HEK293T (cell line): ENCODE results near the gene DLG4.

Experiments
- CTCF ChIA-PET: fragments of 350-600 bp; formaldehyde crosslinking; extraction: SDS; loops from one replicate; lab custom pipeline; 2021; ENCODE audit warnings: antibody characterized with exemption, inconsistent platforms; lab: Yijun Ruan, JAX
- POLR2A ChIA-PET: fragments of 350-600 bp; formaldehyde crosslinking; extraction: SDS; loops from one replicate; lab custom pipeline; 2020; ENCODE audit warnings: antibody characterized with exemption, inconsistent platforms; lab: Yijun Ruan, JAX
- DNase-seq: peaks from one replicate; pipeline ENCODE4 v3.0.0; 2012; ENCODE audit warnings: mixed read lengths; ENCODE audit errors: extremely low spot score
- ARNT ChIP-seq: fragments of 450-650 bp; IDR thresholded peaks from 2 replicates; pipeline ENCODE4 v1.6.1; 2017; ENCODE audit warnings: mild to moderate bottlenecking
- BHLHE40 ChIP-seq: fragments of 450-650 bp; IDR thresholded peaks from 2 replicates; pipeline ENCODE4 v1.6.1; 2016; ENCODE audit warnings: mild to moderate bottlenecking, moderate library complexity, borderline replicate concordance
- CTBP1 ChIP-seq: fragments of 450-650 bp; IDR thresholded peaks from 2 replicates; pipeline ENCODE4 v1.6.1; 2016; ENCODE audit warnings: borderline replicate concordance
- ELF4 ChIP-seq: fragments of 450-650 bp; IDR thresholded peaks from 2 replicates; pipeline ENCODE4 v1.6.1; 2017; ENCODE audit warnings: antibody characterized with exemption
- FOXA1 ChIP-seq: fragments of 450-650 bp; IDR thresholded peaks from 2 replicates; pipeline ENCODE4 v1.6.1; 2016; ENCODE audit warnings: mild to moderate bottlenecking
- FOXK2 ChIP-seq: fragments of 450-650 bp; IDR thresholded peaks from 2 replicates; pipeline ENCODE4 v1.6.1; 2016; ENCODE audit warnings: mild to moderate bottlenecking
- FOXM1 ChIP-seq: fragments of 450-650 bp; IDR thresholded peaks from 2 replicates; pipeline ENCODE4 v1.6.1; 2017; ENCODE audit warnings: mild to moderate bottlenecking, borderline replicate concordance
- HDGF ChIP-seq: fragments of 450-650 bp; IDR thresholded peaks from 2 replicates; pipeline ENCODE4 v1.6.1; 2017; ENCODE audit warnings: antibody characterized with exemption, borderline replicate concordance
- L3MBTL2 ChIP-seq: fragments of 450-650 bp; conservative IDR thresholded peaks from 2 replicates; pipeline ENCODE4 v1.6.1; 2016; ENCODE audit warnings: mild to moderate bottlenecking
- LEF1 ChIP-seq: fragments of 450-650 bp; IDR thresholded peaks from 2 replicates; pipeline ENCODE4 v1.6.1; 2017; ENCODE audit warnings: mild to moderate bottlenecking, borderline replicate concordance
- NFRKB ChIP-seq: fragments of 450-650 bp; IDR thresholded peaks from 2 replicates; pipeline ENCODE4 v1.6.1; 2016; ENCODE audit warnings: mild to moderate bottlenecking, moderate library complexity
- PKNOX1 ChIP-seq: fragments of 450-650 bp; IDR thresholded peaks from 2 replicates; pipeline ENCODE4 v1.6.1; 2016
- SP1 ChIP-seq: fragments of 450-650 bp; IDR thresholded peaks from 2 replicates; pipeline ENCODE4 v1.6.1; 2017
- SUZ12 ChIP-seq: fragments of 450-650 bp; IDR thresholded peaks from 2 replicates; pipeline ENCODE4 v1.6.1; 2016; ENCODE audit warnings: mild to moderate bottlenecking
- TARDBP ChIP-seq: fragments of 450-650 bp; IDR thresholded peaks from 2 replicates; pipeline ENCODE4 v1.6.1; 2016
- ZNF384 ChIP-seq: fragments of 450-650 bp; IDR thresholded peaks from 2 replicates; pipeline ENCODE4 v1.6.1; 2016

The DLG4 gene

GRCh38 chr17:7196651-7197401 lies 22.8 kb downstream of the DLG4 start:
- CTCF ChIA-PET, result no interaction called here

GRCh38 chr17:7195971-7196370 lies 23.7 kb downstream of the DLG4 start:
- POLR2A ChIA-PET, result no interaction called here
- CTCF ChIA-PET, result no interaction called here
- TF ChIP-seq ZNF384, result no peak
- no peak for TF ChIP-seq FOXK2
- no peak for TF ChIP-seq BHLHE40
- TF ChIP-seq LEF1, result no peak
- no peak for TF ChIP-seq SUZ12
- TF ChIP-seq NFRKB, result no peak
- TF ChIP-seq FOXA1, result no peak
- TF ChIP-seq L3MBTL2, result no peak
- TF ChIP-seq ELF4, result no peak
- TF ChIP-seq CTBP1, result no peak
- TF ChIP-seq TARDBP, result no peak
- no peak for TF ChIP-seq HDGF
- TF ChIP-seq SP1, result no peak
- no peak for TF ChIP-seq PKNOX1
- TF ChIP-seq ARNT, result no peak
- DNase-seq, result no peak

More at GRCh38 chr17:7196651-7197401, 22.8 kb downstream of the DLG4 start:
- no peak for DNase-seq
- no peak for TF ChIP-seq SP1
- no peak for TF ChIP-seq FOXA1
- no peak for TF ChIP-seq CTBP1
- no peak for TF ChIP-seq LEF1
- no peak for TF ChIP-seq ZNF384
- POLR2A ChIA-PET, result no interaction called here

GRCh38 chr17:7192271-7192937 lies 27.2 kb downstream of the DLG4 start:
- DNase-seq, result no peak
- POLR2A ChIA-PET, result no interaction called here
- TF ChIP-seq ELF4 (no peak), L3MBTL2 (no peak), NFRKB (no peak), FOXM1 (no peak), ARNT (no peak), FOXK2 (no peak), BHLHE40 (no peak), SP1 (no peak), PKNOX1 (no peak), ZNF384 (no peak), LEF1 (no peak), FOXA1 (no peak), HDGF (no peak), SUZ12 (no peak), TARDBP (no peak), CTBP1 (no peak)
- CTCF ChIA-PET, result no interaction called here

GRCh38 chr17:7191571-7192270 lies 27.9 kb downstream of the DLG4 start:
- CTCF ChIA-PET, result no interaction called here
- POLR2A ChIA-PET, result interaction anchor here (0.9 kb wide), 1 partner anchor 28 kb away, joined by 4 read pairs; the partner anchor contains the start of genes ACADVL and DLG4
- DNase-seq, result peak; percentile 80
- TF ChIP-seq ELF4 (peak; percentile 76; the same call in 1 of the 2 replicates), TARDBP (no peak), SUZ12 (peak; percentile 79)

GRCh38 chr17:7191069-7191468 lies 28.6 kb downstream of the DLG4 start:
- ChIA-PET CTCF (interaction anchor here (0.7 kb wide), 1 partner anchor 28 kb away, joined by 3 read pairs; the partner anchor contains the start of gene DLG4), POLR2A (interaction anchor here (0.7 to 0.9 kb wide), 2 partner anchors 12 to 28 kb away, joined by 3 to 4 read pairs; partner anchors contain the start of genes ACADVL, ASGR1 and DLG4)
- no peak for DNase-seq
- TF ChIP-seq FOXK2, result no peak
- no peak for TF ChIP-seq BHLHE40
- no peak for TF ChIP-seq FOXA1
- TF ChIP-seq L3MBTL2, result no peak
- no peak for TF ChIP-seq HDGF
- no peak for TF ChIP-seq ZNF384
- TF ChIP-seq SP1, result no peak
- TF ChIP-seq NFRKB, result no peak

GRCh38 chr17:7190276-7190917 lies 29.2 kb downstream of the DLG4 start:
- POLR2A ChIA-PET, result interaction anchor here (0.7 to 0.9 kb wide), 2 partner anchors 12 to 29 kb away, joined by 3 to 4 read pairs; partner anchors contain the start of genes ACADVL, ASGR1 and DLG4
- TF ChIP-seq PKNOX1 (no peak), LEF1 (no peak), L3MBTL2 (no peak)
- CTCF ChIA-PET, result interaction anchor here (0.7 kb wide), 1 partner anchor 29 kb away, joined by 3 read pairs; the partner anchor contains the start of gene DLG4
- no peak for DNase-seq
